ENCODE data around the gene MYL6B.
A peak's percentile ranks its signal among the peaks of the same experiment; 100 is the strongest.
"Not testable (repeated sequence)": the region's sequence is repeated elsewhere in the genome, so short reads cannot be mapped to it uniquely, and the experiment has no call there.

The MYL6B gene

GRCh38 chr12:56152756-56153677, 630 bp downstream of the MYL6B start:
- no peak for DNase-seq (ENCODE audit: low read depth, low spot score)

- no peak for DNase-seq (ENCODE audit: low read depth, low spot score)
Measured at GRCh38 chr12:56153678-56154065, 1.3 kb downstream of the MYL6B start.

GRCh38 chr12:56154246-56154771, 1.9 kb downstream of the MYL6B start:
- no peak for DNase-seq (ENCODE audit: low read depth, low spot score)

- DNase-seq (ENCODE audit: low read depth, low spot score), result no peak
Measured at GRCh38 chr12:56154818-56155217, 2.4 kb downstream of the MYL6B start.

GRCh38 chr12:56155256-56155845, 3.0 kb downstream of the MYL6B start:
- no peak for DNase-seq (ENCODE audit: low read depth, low spot score)

GRCh38 chr12:56156464-56157200, 4.2 kb downstream of the MYL6B start:
- DNase-seq (ENCODE audit: low read depth, low spot score), result not testable (repeated sequence)

- peak; percentile 15 for DNase-seq (ENCODE audit: low read depth, low spot score)
Measured at GRCh38 chr12:56157201-56158028, 5.0 kb downstream of the MYL6B start.

- DNase-seq (ENCODE audit: low read depth, low spot score), result peak; percentile 84
Measured at GRCh38 chr12:56158029-56158925, 5.9 kb downstream of the MYL6B start, which contains the start of gene MYL6. TSS of gene MYL6 (plus strand) at chr12:56158359. CDS start at chr12:56158402, 43 bp downstream.

GRCh38 chr12:56158926-56159461, 6.6 kb downstream of the MYL6B start:
- no peak for DNase-seq (ENCODE audit: low read depth, low spot score)

GRCh38 chr12:56159482-56160192, 7.2 kb downstream of the MYL6B start:
- no peak for DNase-seq (ENCODE audit: low read depth, low spot score)

- DNase-seq (ENCODE audit: low read depth, low spot score), result no peak
Measured at GRCh38 chr12:56160193-56160763, 7.9 kb downstream of the MYL6B start.

- DNase-seq (ENCODE audit: low read depth, low spot score), result no peak
Measured at GRCh38 chr12:56160894-56161689, 8.7 kb downstream of the MYL6B start.

GRCh38 chr12:56161690-56162351, 9.4 kb downstream of the MYL6B start:
- no peak for DNase-seq (ENCODE audit: low read depth, low spot score)

GRCh38 chr12:56162468-56163290, 10.3 kb downstream of the MYL6B start:
- no peak for DNase-seq (ENCODE audit: low read depth, low spot score)

GRCh38 chr12:56163533-56164344, 11.4 kb downstream of the MYL6B start:
- DNase-seq (ENCODE audit: low read depth, low spot score), result no peak

GRCh38 chr12:56164345-56164729, 11.9 kb downstream of the MYL6B start:
- DNase-seq (ENCODE audit: low read depth, low spot score), result no peak

Data from activated naive CD8-positive, alpha-beta T cell treated with anti-CD3 and anti-CD28 coated beads, Interleukin-2, amount 50 U/mL, for 16 hours (primary cell).